Subcutaneous abdominal adipose tissue (tissue), 5 donors: ENCODE measurements around the gene ZNF891.

ENCODE experiments used
- H3K27ac ChIP-seq: one replicate; pipeline ENCODE4 v1.7.0; 2013; ENCODE audit warnings: low read depth, mild to moderate bottlenecking, inconsistent platforms, low read length, moderate library complexity
- H3K27me3 ChIP-seq, 5 donors: one replicate each; pipeline ENCODE4 v1.7.0; 2013; ENCODE audit warnings: low read length in 5 of 5, inconsistent platforms in 1 of 5; ENCODE audit not compliant: control insufficient read depth in 5 of 5, insufficient read depth in 4 of 5
- H3K36me3 ChIP-seq, 5 donors: one replicate each; pipeline ENCODE4 v1.7.0; 2013; ENCODE audit warnings: low read length in 5 of 5; ENCODE audit not compliant: control insufficient read depth in 5 of 5, insufficient read depth in 5 of 5
- H3K4me1 ChIP-seq, 5 donors: one replicate each; pipeline ENCODE4 v1.7.0; 2013; ENCODE audit warnings: low read length in 5 of 5, mild to moderate bottlenecking in 3 of 5, moderate library complexity in 1 of 5; ENCODE audit not compliant: control insufficient read depth in 5 of 5, insufficient read depth in 5 of 5
- H3K4me3 ChIP-seq, 5 donors: one replicate each; pipeline ENCODE4 v1.7.0; 2013; ENCODE audit warnings: low read length in 5 of 5, low read depth in 1 of 5
- H3K9ac ChIP-seq, 5 donors: one replicate each; pipeline ENCODE4 v1.7.0; 2013; ENCODE audit warnings: low read length in 5 of 5, mild to moderate bottlenecking in 4 of 5, moderate library complexity in 3 of 5
- H3K9me3 ChIP-seq, 5 donors: one replicate each; pipeline ENCODE4 v1.7.0; 2013; ENCODE audit warnings: low read length in 5 of 5; ENCODE audit not compliant: control insufficient read depth in 5 of 5
- donor health status: healthy.
- donor health status: healthy.
- donor health status: healthy.
- donor health status: healthy.
- donor health status: healthy.

Gene ZNF891

GRCh38 chr12:133130038-133130807, at the start of gene ZNF891, which contains the start of gene ZNF10:
ZNF891 (minus strand) TSS chr12:133130274; CDS start chr12:133121918, 8,356 bp downstream.
ZNF10 (plus strand) TSS chr12:133130627; CDS start chr12:133144493, 13,866 bp downstream.
- Histone ChIP-seq H3K4me3 (peak within 1 kb of the TSS; percentile 81 to 99 (median 89)), H3K36me3 (peaks cover 12 to 26% (median 17%) of the 10 kb centered on the region in 5 donors), H3K27me3 (no peaks in the 10 kb centered on the region), H3K9me3 (peaks cover 27 to 62% (median 37%) of the 10 kb centered on the region in 5 donors), H3K4me1 (peaks cover 0 to 18% (median 12%) of the 10 kb centered on the region in 5 donors), H3K27ac (peak within 1 kb of the TSS; percentile 91), H3K9ac (peak within 1 kb of the TSS; percentile 75 to 92 (median 84))

- no peaks in the 10 kb centered on the region for H3K4me1 ChIP-seq
- peaks cover 15 to 54% (median 39%) of the 10 kb centered on the region in 5 donors for H3K9me3 ChIP-seq
- no peak overlapping the region for H3K4me3 ChIP-seq
- H3K27ac ChIP-seq: no peak overlapping the region
- H3K36me3 ChIP-seq: no peaks in the 10 kb centered on the region
- no peak overlapping the region for H3K9ac ChIP-seq
- no peaks in the 10 kb centered on the region for H3K27me3 ChIP-seq
These were observed 44.8 kb upstream of the ZNF891 start for GRCh38 chr12:133174901-133175300.

GRCh38 chr12:133172491-133172890, 42.4 kb upstream of the ZNF891 start:
- H3K36me3 ChIP-seq: no peaks in the 10 kb centered on the region
- H3K9ac ChIP-seq: no peak overlapping the region
- peak overlapping the region in 3 of 5 donors; percentile 6 to 40 (median 19) for H3K4me3 ChIP-seq
- peaks cover 21 to 57% (median 44%) of the 10 kb centered on the region in 5 donors for H3K9me3 ChIP-seq
- no peaks in the 10 kb centered on the region for H3K4me1 ChIP-seq
- H3K27ac ChIP-seq: no peak overlapping the region
- no peaks in the 10 kb centered on the region for H3K27me3 ChIP-seq

GRCh38 chr12:133165776-133166175, 35.7 kb upstream of the ZNF891 start:
- Histone ChIP-seq H3K9ac (no peak overlapping the region), H3K36me3 (no peaks in the 10 kb centered on the region), H3K27ac (no peak overlapping the region), H3K4me3 (peak overlapping the region in 2 of 5 donors; percentile 19 to 20), H3K4me1 (no peaks in the 10 kb centered on the region), H3K27me3 (no peaks in the 10 kb centered on the region), H3K9me3 (peaks cover 30 to 70% (median 61%) of the 10 kb centered on the region in 5 donors)

GRCh38 chr12:133156125-133156690, 26.1 kb upstream of the ZNF891 start:
- Histone ChIP-seq H3K4me1 (no peaks in the 10 kb centered on the region), H3K9me3 (peaks cover 68 to 91% (median 87%) of the 10 kb centered on the region in 5 donors), H3K27ac (no peak overlapping the region), H3K36me3 (peaks cover 51 to 63% (median 58%) of the 10 kb centered on the region in 5 donors), H3K4me3 (peak overlapping the region; percentile 2 to 67 (median 48)), H3K9ac (no peak overlapping the region), H3K27me3 (no peaks in the 10 kb centered on the region)

- Histone ChIP-seq H3K4me3 (peak overlapping the region; percentile 1 to 59 (median 40)), H3K36me3 (peaks cover 34 to 60% (median 41%) of the 10 kb centered on the region in 5 donors), H3K27ac (no peak overlapping the region), H3K4me1 (no peaks in the 10 kb centered on the region), H3K9me3 (peaks cover 32 to 94% (median 74%) of the 10 kb centered on the region in 5 donors), H3K27me3 (no peaks in the 10 kb centered on the region), H3K9ac (no peak overlapping the region)
These were observed 15.9 kb upstream of the ZNF891 start for GRCh38 chr12:133145981-133146380.

- Histone ChIP-seq H3K9me3 (peaks cover 52 to 72% (median 64%) of the 10 kb centered on the region in 5 donors), H3K27ac (no peak overlapping the region), H3K36me3 (peaks cover 28 to 59% (median 38%) of the 10 kb centered on the region in 5 donors), H3K4me1 (peaks cover 0 to 10% (median 5%) of the 10 kb centered on the region in 5 donors), H3K27me3 (no peaks in the 10 kb centered on the region), H3K9ac (no peak overlapping the region), H3K4me3 (peak overlapping the region in 4 of 5 donors; percentile 4 to 40 (median 28))
These were observed 5.7 kb upstream of the ZNF891 start for GRCh38 chr12:133135747-133136146.

- Histone ChIP-seq H3K9me3 (peaks cover 27 to 62% (median 37%) of the 10 kb centered on the region in 5 donors), H3K4me1 (peaks cover 0 to 18% (median 12%) of the 10 kb centered on the region in 5 donors), H3K36me3 (peaks cover 13 to 31% (median 17%) of the 10 kb centered on the region in 5 donors), H3K27me3 (no peaks in the 10 kb centered on the region), H3K4me3 (peak overlapping the region; percentile 81 to 99 (median 89)), H3K27ac (peak overlapping the region; percentile 91), H3K9ac (peak overlapping the region; percentile 75 to 92 (median 84))
These were observed 694 bp upstream of the ZNF891 start for GRCh38 chr12:133130808-133131128.

GRCh38 chr12:133129368-133130037, 571 bp downstream of the ZNF891 start:
- Histone ChIP-seq H3K4me3 (peak overlapping the region; percentile 69 to 99 (median 86)), H3K36me3 (peaks cover 8 to 19% (median 10%) of the 10 kb centered on the region in 5 donors), H3K27ac (peak overlapping the region; percentile 91), H3K27me3 (no peaks in the 10 kb centered on the region), H3K9ac (peak overlapping the region in 4 of 5 donors; percentile 75 to 84 (median 79)), H3K4me1 (peaks cover 0 to 18% (median 12%) of the 10 kb centered on the region in 5 donors), H3K9me3 (peaks cover 28 to 61% (median 37%) of the 10 kb centered on the region in 5 donors)
